AG04450 (cell line): ENCODE data around the gene JMJD4. TPM values are rescaled to one million over a fixed set of nuclear protein-coding genes. Genes with fewer than 3 reads are reported as not detected.

Source experiments
- CTCF ChIA-PET: fragments of 300-600, 350-600 bp; formaldehyde crosslinking; extraction: SDS; loops from one replicate; lab custom pipeline; 2022; ENCODE audit warnings: antibody characterized with exemption, inconsistent platforms; lab: Charles Lee
- POLR2A ChIA-PET: fragments of 350-600 bp; formaldehyde crosslinking; extraction: SDS; loops from one replicate; lab custom pipeline; 2021; ENCODE audit warnings: antibody characterized with exemption, inconsistent platforms; lab: Yijun Ruan, JAX
- DNase-seq: peaks from one replicate; pipeline ENCODE4 v3.0.0-alpha.2; 2011; ENCODE audit warnings: low read depth, low spot score
- H3K27ac ChIP-seq: one replicate; pipeline ENCODE4 v1.5.1; 2012; ENCODE audit warnings: low read depth, low read length, control low read depth
- H3K27me3 ChIP-seq: one replicate; pipeline ENCODE4 v1.6.0; 2012; ENCODE audit warnings: low read length; ENCODE audit not compliant: control insufficient read depth, insufficient read depth
- H3K4me3 ChIP-seq: 2 replicates; pipeline ENCODE4 v1.5.1; 2011; ENCODE audit warnings: mild to moderate bottlenecking, low read depth, low read length, control low read depth
- H3K9me3 ChIP-seq: 2 replicates; pipeline ENCODE4 v1.5.1; 2012; ENCODE audit warnings: low read length; ENCODE audit not compliant: control insufficient read depth, insufficient read depth
- polyA plus RNA-seq: library from polyadenylated mRNA; depleted of rRNA; stranded (reverse); fragments of >200 nt; gene quantifications from 2 replicates; pipeline ENCODE4 v1.2.3, GENCODE V29; 2011
- TF ChIP-seq, protein P1 (sequence below): IDR thresholded peaks from 2 replicates; pipeline ENCODE4 v1.5.1; 2011; ENCODE audit warnings: low read depth, low read length, control low read depth, inconsistent platforms

The JMJD4 gene
- polyA plus RNA-seq, 1 experiment, result 13.4 TPM

- peaks cover 4% of the 10 kb centered on the region for H3K9me3 ChIP-seq
- no peak overlapping the region for H3K4me3 ChIP-seq
- DNase-seq, result peak; percentile 96
- TF ChIP-seq, protein P1, sequence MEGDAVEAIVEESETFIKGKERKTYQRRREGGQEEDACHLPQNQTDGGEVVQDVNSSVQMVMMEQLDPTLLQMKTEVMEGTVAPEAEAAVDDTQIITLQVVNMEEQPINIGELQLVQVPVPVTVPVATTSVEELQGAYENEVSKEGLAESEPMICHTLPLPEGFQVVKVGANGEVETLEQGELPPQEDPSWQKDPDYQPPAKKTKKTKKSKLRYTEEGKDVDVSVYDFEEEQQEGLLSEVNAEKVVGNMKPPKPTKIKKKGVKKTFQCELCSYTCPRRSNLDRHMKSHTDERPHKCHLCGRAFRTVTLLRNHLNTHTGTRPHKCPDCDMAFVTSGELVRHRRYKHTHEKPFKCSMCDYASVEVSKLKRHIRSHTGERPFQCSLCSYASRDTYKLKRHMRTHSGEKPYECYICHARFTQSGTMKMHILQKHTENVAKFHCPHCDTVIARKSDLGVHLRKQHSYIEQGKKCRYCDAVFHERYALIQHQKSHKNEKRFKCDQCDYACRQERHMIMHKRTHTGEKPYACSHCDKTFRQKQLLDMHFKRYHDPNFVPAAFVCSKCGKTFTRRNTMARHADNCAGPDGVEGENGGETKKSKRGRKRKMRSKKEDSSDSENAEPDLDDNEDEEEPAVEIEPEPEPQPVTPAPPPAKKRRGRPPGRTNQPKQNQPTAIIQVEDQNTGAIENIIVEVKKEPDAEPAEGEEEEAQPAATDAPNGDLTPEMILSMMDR, result no peak
- ChIA-PET POLR2A (interaction anchor here (0.5 to 1.9 kb wide), 10 partner anchors 10 to 1421 kb away, joined by 3 to 11 read pairs (median 5); partner anchors contain the start of genes JMJD4 and SNAP47), CTCF (interaction anchor here (1.3 to 4.1 kb wide), 3 partner anchors 29 to 194 kb away, joined by 3 to 33 read pairs (median 22); no protein-coding TSS in a partner anchor)
- no peaks in the 10 kb centered on the region for H3K27me3 ChIP-seq
- H3K27ac ChIP-seq, result peak overlapping the region; percentile 63
Observed at GRCh38 chr1:227759341-227760300, 24.5 kb upstream of the JMJD4 start.

DNA sequence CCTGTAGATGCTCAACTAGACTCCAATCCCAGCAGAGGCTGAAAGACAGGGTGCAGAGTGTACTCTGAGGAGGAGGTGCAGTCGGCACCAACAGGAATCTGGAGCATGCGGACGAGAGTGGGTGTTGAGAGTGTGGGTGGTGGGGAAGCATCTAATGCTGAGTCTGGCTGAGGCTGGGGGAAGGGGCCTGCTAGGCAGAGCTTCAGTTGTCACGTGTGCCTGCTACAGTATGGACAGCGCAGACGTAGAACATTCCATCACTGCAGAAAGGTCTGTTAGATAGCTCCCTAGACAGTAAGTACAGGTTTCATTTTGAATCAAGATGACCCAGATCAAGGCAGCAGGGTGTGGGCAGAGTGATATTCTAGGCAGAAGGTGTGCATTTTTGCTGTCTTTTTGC lies 23.3 kb upstream of the JMJD4 start:
- CTCF ChIA-PET, result interaction anchor here (1.3 to 4.1 kb wide), 2 partner anchors 28 to 189 kb away, joined by 3 to 22 read pairs; no protein-coding TSS in a partner anchor
- DNase-seq, result no peak
- Histone ChIP-seq H3K27ac (no peak overlapping the region), H3K9me3 (peaks cover 4% of the 10 kb centered on the region; the same call in 1 of the 2 replicates), H3K27me3 (no peaks in the 10 kb centered on the region), H3K4me3 (no peak overlapping the region)
- TF ChIP-seq, protein P1, result no peak
- POLR2A ChIA-PET, result interaction anchor here (0.6 to 1.9 kb wide), 4 partner anchors 23 to 649 kb away, joined by 7 to 11 read pairs (median 8); partner anchors contain the start of genes JMJD4, SNAP47 and TRIM11

DNA sequence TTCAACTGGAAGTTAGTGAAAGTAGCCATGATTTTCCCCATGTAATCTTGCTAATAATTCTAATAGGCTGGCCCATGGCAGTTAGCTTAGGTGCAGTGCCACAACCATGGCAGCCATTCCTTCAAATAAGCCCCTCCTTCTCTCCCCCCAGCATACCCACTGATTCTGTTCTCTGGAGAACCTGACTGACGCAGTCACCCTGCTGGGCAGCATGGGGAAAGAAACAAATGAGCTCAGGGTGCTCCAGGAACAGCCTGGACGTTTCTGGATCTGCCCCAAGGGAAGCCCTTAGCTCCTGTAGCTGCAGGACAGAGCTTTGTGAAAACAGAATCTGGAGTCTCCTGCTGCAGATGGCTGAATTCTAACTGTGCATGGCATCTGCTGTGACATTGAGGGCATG lies 22.7 kb upstream of the JMJD4 start:
- ChIA-PET CTCF (interaction anchor here (4.1 kb wide), 1 partner anchor 27 kb away, joined by 22 read pairs; no protein-coding TSS in a partner anchor), POLR2A (interaction anchor here (0.6 to 0.8 kb wide), 2 partner anchors 17 to 649 kb away, joined by 3 to 8 read pairs; partner anchors contain the start of gene TRIM11)
- DNase-seq, result no peak
- peaks cover 4% of the 10 kb centered on the region; the same call in 1 of the 2 replicates for H3K9me3 ChIP-seq
- H3K4me3 ChIP-seq, result no peak overlapping the region
- no peaks in the 10 kb centered on the region for H3K27me3 ChIP-seq
- TF ChIP-seq, protein P1, result no peak
- H3K27ac ChIP-seq, result no peak overlapping the region

- no peak for DNase-seq
- Histone ChIP-seq H3K9me3 (peaks cover 4% of the 10 kb centered on the region), H3K27me3 (no peaks in the 10 kb centered on the region), H3K27ac (no peak overlapping the region), H3K4me3 (no peak overlapping the region)
- ChIA-PET CTCF (no interaction called here), POLR2A (no interaction called here)
- TF ChIP-seq, protein P1, result no peak
Observed at GRCh38 chr1:227756172-227756959, 21.3 kb upstream of the JMJD4 start.
